ENCODE measurements around the gene DPYD. TPM values are rescaled to one million over a fixed set of nuclear protein-coding genes. Genes with fewer than 3 reads are reported as not detected.
A peak's percentile ranks its signal among the peaks of the same experiment; 100 is the strongest.

Gene DPYD
- total RNA-seq, 2 donors from 2014 or later: 9.2 to 17.5 TPM

GRCh38 chr1:97677702-97678101 is 243.1 kb downstream of the DPYD start:
- Histone ChIP-seq H3K9me3 (ENCODE audit: control insufficient read depth, low read length) (no peaks in the 10 kb centered on the region), H3K4me1 (ENCODE audit: control insufficient read depth, insufficient read depth, low read length) (no peaks in the 10 kb centered on the region), H3K4me3 (ENCODE audit: low read length) (no peak overlapping the region), H3K27me3 (ENCODE audit: control insufficient read depth, insufficient read depth, low read length, poor library complexity, severe bottlenecking) (no peaks in the 10 kb centered on the region), H3K9ac (ENCODE audit: extremely low read depth, low read length, poor library complexity, severe bottlenecking) (no peak overlapping the region), H3K27ac (ENCODE audit: low read depth, low read length) (no peak overlapping the region), H3K36me3 (ENCODE audit: control insufficient read depth, insufficient read depth, low read length) (no peaks in the 10 kb centered on the region)
- no peak for DNase-seq
- no peak overlapping the region for H3K4me3 Mint-ChIP-seq
- H3K27ac Mint-ChIP-seq: no peak overlapping the region
- no peaks in the 10 kb centered on the region for H3K9me3 Mint-ChIP-seq
- WGBS, 2 experiments (ENCODE audit: insufficient coverage in 1 of 2, insufficient read length in 1 of 2): 90 to 97% methylated on average over 4 of the region's 4 CpGs
- H3K4me1 Mint-ChIP-seq: no peaks in the 10 kb centered on the region
- H3K36me3 Mint-ChIP-seq (ENCODE audit: low read depth): no peaks in the 10 kb centered on the region
- TF ChIP-seq, protein P1, sequence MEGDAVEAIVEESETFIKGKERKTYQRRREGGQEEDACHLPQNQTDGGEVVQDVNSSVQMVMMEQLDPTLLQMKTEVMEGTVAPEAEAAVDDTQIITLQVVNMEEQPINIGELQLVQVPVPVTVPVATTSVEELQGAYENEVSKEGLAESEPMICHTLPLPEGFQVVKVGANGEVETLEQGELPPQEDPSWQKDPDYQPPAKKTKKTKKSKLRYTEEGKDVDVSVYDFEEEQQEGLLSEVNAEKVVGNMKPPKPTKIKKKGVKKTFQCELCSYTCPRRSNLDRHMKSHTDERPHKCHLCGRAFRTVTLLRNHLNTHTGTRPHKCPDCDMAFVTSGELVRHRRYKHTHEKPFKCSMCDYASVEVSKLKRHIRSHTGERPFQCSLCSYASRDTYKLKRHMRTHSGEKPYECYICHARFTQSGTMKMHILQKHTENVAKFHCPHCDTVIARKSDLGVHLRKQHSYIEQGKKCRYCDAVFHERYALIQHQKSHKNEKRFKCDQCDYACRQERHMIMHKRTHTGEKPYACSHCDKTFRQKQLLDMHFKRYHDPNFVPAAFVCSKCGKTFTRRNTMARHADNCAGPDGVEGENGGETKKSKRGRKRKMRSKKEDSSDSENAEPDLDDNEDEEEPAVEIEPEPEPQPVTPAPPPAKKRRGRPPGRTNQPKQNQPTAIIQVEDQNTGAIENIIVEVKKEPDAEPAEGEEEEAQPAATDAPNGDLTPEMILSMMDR (conservative IDR thresholded peaks at IDR 0.05): no peak
- no peaks in the 10 kb centered on the region for H3K27me3 Mint-ChIP-seq (ENCODE audit: insufficient read depth)

DNA sequence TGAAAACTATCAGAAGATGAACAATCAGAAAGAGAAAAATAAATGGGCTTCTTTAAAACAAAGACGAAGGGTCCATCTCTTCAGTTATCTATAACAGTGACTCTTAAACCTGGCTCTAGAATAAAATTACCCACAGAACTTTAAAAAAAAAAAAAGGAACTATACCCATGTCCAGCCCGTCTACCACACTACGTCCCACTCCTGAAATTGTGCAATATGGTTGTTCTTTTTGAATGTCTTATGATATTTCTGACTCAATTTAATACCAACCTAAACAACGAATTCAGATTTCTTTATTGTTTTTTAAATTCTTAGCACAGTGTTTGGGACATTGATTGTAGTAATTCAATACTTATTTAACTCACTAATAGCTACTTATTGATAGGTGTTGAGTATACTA is 246.3 kb downstream of the DPYD start:
- H3K27me3 Mint-ChIP-seq (ENCODE audit: insufficient read depth): no peaks in the 10 kb centered on the region
- 90% methylated on average over 1 of the region's 4 CpGs; no CpG with 5 or more reads in 1 of the 2 experiments for WGBS, 2 experiments (ENCODE audit: insufficient coverage in 1 of 2, insufficient read length in 1 of 2)

GRCh38 chr1:97668945-97669344 is 251.9 kb downstream of the DPYD start:
- TF ChIP-seq, protein P1 (conservative IDR thresholded peaks at IDR 0.05): peak; percentile 21
- H3K27ac Mint-ChIP-seq: no peak overlapping the region
- H3K27ac ChIP-seq (ENCODE audit: low read depth, low read length): no peak overlapping the region
- WGBS, 2 experiments (ENCODE audit: insufficient coverage in 1 of 2, insufficient read length in 1 of 2): 40% methylated on average over 1 of the region's 2 CpGs; no CpG with 5 or more reads in 1 of the 2 experiments
- no peak overlapping the region for H3K9ac ChIP-seq (ENCODE audit: extremely low read depth, low read length, poor library complexity, severe bottlenecking)
- peaks cover 2% of the 10 kb centered on the region for H3K4me1 Mint-ChIP-seq
- H3K36me3 ChIP-seq (ENCODE audit: control insufficient read depth, insufficient read depth, low read length): no peaks in the 10 kb centered on the region
- no peak overlapping the region for H3K4me3 ChIP-seq (ENCODE audit: low read length)
- H3K9me3 Mint-ChIP-seq: no peaks in the 10 kb centered on the region
- H3K9me3 ChIP-seq (ENCODE audit: control insufficient read depth, low read length): no peaks in the 10 kb centered on the region
- no peaks in the 10 kb centered on the region for H3K27me3 Mint-ChIP-seq (ENCODE audit: insufficient read depth)
- H3K4me3 Mint-ChIP-seq: no peak overlapping the region
- H3K27me3 ChIP-seq (ENCODE audit: control insufficient read depth, insufficient read depth, low read length, poor library complexity, severe bottlenecking): no peaks in the 10 kb centered on the region
- no peak for DNase-seq
- no peaks in the 10 kb centered on the region for H3K4me1 ChIP-seq (ENCODE audit: control insufficient read depth, insufficient read depth, low read length)
- no peaks in the 10 kb centered on the region for H3K36me3 Mint-ChIP-seq (ENCODE audit: low read depth)

More for the DNA sequence above, 246.3 kb downstream of the DPYD start:
- H3K36me3 ChIP-seq (ENCODE audit: control insufficient read depth, insufficient read depth, low read length): no peaks in the 10 kb centered on the region
- H3K27me3 ChIP-seq (ENCODE audit: control insufficient read depth, insufficient read depth, low read length, poor library complexity, severe bottlenecking): no peaks in the 10 kb centered on the region
- H3K27ac ChIP-seq (ENCODE audit: low read depth, low read length): no peak overlapping the region
- H3K4me1 ChIP-seq (ENCODE audit: control insufficient read depth, insufficient read depth, low read length): no peaks in the 10 kb centered on the region
- no peak overlapping the region for H3K9ac ChIP-seq (ENCODE audit: extremely low read depth, low read length, poor library complexity, severe bottlenecking)
- H3K27ac Mint-ChIP-seq: no peak overlapping the region
- no peak overlapping the region for H3K4me3 ChIP-seq (ENCODE audit: low read length)
- no peaks in the 10 kb centered on the region for H3K9me3 Mint-ChIP-seq
- no peaks in the 10 kb centered on the region for H3K4me1 Mint-ChIP-seq
- H3K9me3 ChIP-seq (ENCODE audit: control insufficient read depth, low read length): no peaks in the 10 kb centered on the region
- H3K4me3 Mint-ChIP-seq: no peak overlapping the region
- no peak for DNase-seq
- TF ChIP-seq, protein P1 (conservative IDR thresholded peaks at IDR 0.05): no peak
- no peaks in the 10 kb centered on the region for H3K36me3 Mint-ChIP-seq (ENCODE audit: low read depth)

All from endodermal cell (in vitro differentiated cells).